Fibroblast of skin of left biceps (primary cell): ENCODE measurements around the gene MGAT5B.
A peak's percentile ranks its signal among the peaks of the same experiment; 100 is the strongest.
"Not testable (repeated sequence)": the region's sequence is repeated elsewhere in the genome, so short reads cannot be mapped to it uniquely, and the experiment has no call there.

Experiments
- DNase-seq, 2 experiments: peaks; one replicate each; pipeline ENCODE4 v3.0.0-alpha.2; 2013; ENCODE audit warnings: low read depth in 2 of 2

The MGAT5B gene, protein sequence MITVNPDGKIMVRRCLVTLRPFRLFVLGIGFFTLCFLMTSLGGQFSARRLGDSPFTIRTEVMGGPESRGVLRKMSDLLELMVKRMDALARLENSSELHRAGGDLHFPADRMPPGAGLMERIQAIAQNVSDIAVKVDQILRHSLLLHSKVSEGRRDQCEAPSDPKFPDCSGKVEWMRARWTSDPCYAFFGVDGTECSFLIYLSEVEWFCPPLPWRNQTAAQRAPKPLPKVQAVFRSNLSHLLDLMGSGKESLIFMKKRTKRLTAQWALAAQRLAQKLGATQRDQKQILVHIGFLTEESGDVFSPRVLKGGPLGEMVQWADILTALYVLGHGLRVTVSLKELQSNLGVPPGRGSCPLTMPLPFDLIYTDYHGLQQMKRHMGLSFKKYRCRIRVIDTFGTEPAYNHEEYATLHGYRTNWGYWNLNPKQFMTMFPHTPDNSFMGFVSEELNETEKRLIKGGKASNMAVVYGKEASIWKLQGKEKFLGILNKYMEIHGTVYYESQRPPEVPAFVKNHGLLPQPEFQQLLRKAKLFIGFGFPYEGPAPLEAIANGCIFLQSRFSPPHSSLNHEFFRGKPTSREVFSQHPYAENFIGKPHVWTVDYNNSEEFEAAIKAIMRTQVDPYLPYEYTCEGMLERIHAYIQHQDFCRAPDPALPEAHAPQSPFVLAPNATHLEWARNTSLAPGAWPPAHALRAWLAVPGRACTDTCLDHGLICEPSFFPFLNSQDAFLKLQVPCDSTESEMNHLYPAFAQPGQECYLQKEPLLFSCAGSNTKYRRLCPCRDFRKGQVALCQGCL

DNA sequence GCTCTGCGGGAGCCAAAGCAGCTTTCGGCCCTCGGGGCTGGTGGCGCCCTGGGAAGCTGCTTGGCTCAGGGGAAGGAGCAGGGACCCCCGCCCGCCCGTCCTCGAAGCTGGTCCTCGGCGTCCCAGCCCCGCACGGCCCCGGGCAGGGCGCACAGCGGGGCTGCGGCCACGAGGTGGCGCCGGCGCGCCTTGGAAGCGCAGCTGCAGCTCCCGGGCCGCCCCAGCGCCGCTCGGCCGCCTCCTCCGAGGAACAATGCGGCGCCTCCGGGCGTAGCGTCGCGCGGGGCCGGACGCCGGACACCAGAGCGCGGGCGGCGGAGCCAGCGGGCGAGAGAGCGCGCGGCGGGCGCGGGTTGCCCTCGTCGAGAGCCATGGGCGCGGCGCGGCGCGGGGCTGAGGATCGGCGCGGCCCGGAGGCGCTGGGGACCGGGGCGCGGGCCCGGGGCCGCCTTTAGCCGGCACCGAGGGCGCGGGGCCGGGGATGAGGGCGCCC is at the start of gene MGAT5B:
MGAT5B (plus strand) TSS at position 229 of the 493 bp plus-strand sequence. CDS start 626 bp downstream, outside the sequence.
- peak in 1 of 2 experiments; percentile 25 for DNase-seq

- DNase-seq: no peak
These were observed 48.2 kb upstream of the MGAT5B start for GRCh38 chr17:76820039-76820438.

DNA sequence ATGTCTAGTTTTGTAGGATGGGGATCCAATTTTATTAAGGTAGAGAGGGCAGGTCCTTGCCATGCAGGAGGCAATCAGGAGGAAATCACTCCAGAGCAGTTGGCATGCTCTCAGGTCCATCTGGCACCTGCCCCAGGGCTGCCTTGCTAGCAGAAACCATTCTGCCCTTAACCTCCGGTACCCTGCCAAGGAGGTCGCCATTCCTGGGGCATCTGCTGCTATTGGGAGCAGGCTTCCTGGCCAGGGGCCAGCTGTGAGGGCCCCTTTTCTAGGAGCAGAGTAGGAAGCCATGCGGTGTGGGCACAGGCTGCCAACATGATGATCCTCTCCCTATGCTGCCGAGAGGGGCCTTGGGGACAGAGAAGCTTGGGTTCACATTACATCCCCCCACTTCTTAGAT is 47.6 kb upstream of the MGAT5B start:
- no peak for DNase-seq

DNA sequence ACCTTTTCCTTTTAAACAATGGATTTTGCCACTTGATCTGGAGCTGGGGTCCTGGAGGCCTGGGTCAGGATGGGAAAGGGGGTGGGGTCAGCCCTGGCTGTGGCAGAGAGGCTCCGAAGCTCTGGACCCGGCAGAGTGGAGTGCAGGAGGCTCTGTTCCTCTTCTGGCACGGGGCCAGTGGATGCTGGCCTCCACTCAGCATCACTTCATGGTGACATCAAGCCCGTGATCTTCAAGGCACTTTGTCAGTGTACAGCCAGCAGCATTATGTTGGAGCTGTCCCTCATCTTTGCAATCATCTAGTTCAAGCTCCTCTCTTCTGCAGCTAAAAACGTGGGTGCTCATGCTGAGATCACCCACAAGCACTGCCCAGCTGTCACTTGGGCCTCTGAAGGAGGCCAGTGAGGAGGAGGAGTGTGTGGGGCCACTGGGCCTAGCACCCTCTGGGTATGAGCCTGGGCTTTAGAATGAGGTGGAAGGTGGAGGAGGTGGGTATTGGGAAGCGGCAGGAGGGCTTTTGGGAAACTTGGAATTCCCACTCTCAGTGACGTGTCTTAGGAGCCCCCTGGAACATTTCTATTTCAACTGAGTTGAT is 45.9 kb upstream of the MGAT5B start:
- DNase-seq: no peak

DNA sequence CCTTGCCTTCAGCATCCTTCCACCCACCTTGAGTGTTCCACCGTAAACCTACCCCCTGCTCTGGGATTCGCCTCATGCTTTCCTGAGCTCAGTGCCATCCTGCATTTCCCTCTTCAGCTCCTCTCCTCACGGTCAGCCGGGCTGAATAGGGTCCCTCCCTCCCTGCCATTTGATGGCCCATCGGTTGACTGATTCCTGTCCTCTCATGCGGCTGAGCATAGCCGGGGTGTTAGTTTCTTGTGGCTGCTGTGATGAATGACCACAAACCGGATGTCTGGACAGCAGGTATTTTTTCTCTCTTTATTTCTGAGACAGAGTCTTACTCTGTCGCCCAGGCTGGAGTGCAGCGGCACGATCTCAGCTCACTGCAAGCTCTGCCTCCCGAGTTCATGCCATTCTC is 44.1 kb upstream of the MGAT5B start:
- DNase-seq: no peak

DNA sequence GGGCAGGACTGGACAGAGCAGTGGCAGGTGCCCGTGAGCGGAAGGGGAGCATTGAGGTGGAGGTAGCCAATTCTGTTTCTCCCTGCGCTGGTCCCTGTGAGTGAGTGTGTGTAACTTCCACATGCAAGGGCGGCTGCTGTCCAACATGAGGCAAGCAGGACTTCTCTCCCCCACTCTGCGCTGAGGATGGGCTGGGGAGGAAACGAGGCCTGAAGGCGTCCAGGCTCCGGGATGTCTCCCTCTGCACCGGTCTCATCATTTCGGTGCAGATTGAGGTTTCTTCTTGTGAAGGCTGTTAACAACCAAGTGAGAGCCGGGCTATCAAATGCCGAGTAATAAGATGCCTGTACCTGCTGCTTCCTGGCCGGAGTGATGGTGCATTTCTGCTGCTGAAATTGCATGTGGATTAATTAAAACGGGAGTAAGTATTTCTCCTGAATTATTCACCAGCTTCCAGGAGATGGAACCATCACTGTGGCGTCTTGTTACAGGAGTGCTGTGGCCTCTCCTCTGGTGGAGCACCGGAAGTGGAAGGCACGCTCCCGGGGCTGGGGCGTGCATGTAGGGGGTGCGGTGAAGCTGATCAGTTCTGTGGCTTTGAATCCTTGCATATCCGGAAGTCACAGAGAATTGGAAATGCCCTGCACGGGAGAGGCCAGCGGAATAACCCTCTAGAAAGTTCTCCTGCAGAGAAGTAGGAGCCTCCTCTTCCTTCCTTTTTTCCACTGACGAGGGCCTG is 41.7 kb upstream of the MGAT5B start:
- no peak for DNase-seq

DNA sequence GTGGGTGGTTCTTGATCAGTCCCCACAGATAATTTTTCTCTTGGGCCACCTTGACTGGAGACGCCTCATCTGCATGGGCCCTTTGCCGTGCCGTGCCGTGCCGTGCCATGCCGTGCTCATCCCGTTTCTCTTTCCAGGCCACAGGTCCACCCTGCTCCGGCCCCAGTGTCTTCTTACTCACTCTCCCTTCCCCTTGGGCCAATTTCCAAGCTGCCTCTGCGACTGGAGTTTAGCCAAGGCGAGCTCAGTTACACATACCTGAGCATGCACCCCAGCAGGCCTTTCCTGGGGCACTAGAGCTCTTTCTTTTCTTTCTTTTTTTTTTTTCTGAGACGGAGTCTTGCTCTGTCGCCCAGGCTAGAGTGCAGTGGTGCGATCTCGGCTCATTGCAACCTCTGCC is 40.5 kb upstream of the MGAT5B start:
- DNase-seq: no peak

GRCh38 chr17:76830987-76831715 is 37.1 kb upstream of the MGAT5B start:
- no peak for DNase-seq

DNA sequence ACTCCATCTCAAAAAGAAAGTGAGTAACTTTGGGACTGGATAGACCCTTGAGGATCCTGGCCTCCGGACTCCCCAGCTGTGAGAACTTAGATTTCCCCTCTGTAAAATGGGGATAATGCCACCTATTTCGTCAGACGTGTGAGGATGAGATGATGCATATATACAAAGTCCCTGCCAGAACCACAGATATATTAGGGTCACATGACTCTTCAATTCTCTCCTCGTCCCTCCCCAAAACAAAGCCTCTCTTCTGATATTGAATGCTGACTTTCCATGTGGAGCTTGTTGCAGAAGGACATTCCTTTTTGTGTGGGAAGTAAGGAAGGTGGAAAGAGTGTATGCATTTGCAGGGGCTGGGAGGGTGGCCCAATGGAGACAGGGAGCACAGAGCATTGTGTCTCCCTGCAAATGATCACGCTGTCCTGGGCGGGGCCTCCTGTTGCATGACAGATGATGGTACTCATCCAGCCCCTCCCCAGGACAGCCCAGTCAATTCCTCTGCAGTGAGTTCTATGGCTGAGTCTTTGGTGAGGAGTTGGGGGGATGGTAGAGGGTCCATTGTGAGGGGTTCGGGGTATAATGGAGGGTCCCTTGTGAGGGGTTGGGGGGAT is 35.1 kb upstream of the MGAT5B start:
- no peak for DNase-seq

DNA sequence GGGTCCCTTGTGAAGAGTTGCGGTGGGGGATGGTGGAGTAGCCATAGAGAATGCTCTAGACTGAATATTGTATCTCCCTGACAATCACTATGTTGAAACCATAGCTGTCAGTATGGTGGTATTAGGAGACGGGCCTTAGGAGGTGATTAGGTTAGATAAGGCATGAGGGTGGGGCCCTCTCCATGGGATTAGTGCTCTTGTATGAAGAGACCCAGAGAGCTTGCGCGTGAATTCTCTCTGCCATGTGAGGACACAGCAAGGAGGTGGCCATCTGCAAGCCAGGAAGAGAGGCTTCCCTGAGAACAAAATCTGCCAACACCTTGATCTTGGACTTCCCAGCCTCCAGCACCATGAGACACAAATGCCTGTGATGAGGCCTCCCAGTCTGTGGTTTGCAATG is 34.5 kb upstream of the MGAT5B start:
- DNase-seq: no peak

DNA sequence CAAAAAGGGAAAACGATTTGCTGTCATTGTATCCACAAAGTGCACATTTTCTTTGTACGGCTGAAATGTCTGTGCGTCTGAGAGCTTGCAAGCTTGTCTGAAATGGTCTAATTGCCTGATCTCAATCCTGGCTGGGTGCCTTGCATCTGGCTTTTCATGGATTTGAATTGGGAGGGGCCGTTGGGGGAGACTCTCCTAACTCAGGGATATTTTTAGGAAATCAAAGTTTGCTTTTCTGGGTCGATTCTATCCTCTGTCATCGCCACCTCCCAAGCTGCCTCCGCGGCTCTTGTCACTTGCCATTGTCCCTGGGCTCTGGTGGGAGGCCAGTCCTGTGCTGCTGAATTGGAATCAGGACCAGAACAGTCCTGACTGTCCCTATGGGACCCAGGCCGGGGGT is 33.3 kb upstream of the MGAT5B start:
- no peak for DNase-seq

- no peak for DNase-seq
These were observed 27.8 kb upstream of the MGAT5B start for GRCh38 chr17:76840443-76840767.

DNA sequence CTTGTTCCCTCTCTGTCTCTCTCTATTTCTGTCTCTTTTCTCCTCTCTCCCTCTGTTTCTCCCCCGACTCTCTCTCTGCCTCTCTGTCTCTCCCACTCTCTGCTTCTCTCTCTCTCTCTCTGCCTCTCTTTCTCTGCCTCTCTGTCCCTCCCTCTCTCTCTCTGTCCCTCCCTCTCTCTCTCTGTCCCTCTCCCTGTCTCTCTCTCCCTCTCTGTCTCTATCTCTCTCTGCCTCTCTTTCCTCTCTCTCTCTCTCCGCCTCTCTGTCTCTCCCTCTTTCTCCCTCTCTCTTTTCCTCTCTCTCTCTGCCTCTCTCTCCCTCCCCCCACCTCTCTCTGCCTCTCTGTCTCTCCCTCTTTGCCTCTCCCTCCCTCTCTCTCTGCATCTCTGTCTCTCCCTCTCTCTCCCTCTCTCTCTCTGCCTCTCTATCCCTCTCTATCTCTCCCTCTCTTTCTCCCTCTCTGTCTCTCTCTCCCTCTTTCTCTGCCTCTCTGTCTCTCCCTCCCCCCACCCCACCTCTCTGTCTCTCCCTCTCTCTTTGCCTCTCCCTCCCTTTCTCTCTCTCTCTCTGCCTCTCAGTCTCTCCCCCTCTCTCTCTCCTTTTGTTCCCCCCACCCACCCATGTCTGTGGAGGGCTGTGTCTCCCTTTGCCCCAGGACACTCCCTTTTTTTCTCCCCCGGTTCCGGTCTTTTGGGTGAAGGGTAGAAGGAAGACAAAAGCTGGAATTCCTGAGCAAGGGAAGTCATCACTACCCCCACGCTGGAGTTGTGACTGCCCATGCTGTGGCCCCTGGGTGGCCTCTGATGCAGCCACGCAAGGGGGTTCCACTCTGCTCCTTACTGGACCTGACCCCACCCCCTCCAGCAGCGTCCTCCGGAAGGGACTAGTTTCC is 27.1 kb upstream of the MGAT5B start:
- DNase-seq: no peak

DNA sequence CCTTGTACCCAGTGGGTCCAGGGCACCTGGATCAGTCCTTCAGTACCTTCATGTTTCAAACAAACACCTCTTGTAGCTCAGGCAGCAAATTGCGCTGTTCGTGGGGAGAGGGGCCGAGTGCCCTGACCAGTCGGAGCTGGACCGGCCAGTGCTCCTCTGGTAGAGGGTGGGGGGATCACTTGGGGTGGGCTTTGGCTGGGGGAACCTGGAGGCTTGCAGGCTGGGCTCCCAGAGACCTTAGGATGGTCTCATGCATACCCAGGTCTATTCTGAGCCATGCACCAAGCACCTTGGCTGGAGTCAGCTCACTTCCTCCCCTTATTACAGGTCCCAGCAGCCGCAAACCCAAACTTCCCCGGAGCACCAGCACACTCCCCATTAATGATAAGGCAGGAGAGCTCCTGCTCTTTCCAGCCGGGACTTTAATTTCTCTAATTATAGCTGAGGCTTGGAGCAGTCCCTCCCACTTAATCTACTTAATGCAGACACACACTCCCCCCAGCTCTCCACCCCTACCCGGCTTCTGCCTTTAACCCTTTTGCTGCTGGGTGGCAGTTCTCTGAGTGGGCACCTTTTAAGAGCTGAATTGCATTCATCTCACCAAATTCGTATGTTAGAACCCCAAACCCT is 26.3 kb upstream of the MGAT5B start:
- DNase-seq: no peak

GRCh38 chr17:76843068-76843467 is 25.1 kb upstream of the MGAT5B start:
- DNase-seq: not testable (repeated sequence)

- no peak for DNase-seq
These were observed 24.3 kb upstream of the MGAT5B start for GRCh38 chr17:76843703-76844484.

- DNase-seq: no peak
These were observed 23.7 kb upstream of the MGAT5B start for GRCh38 chr17:76844485-76844829.

DNA sequence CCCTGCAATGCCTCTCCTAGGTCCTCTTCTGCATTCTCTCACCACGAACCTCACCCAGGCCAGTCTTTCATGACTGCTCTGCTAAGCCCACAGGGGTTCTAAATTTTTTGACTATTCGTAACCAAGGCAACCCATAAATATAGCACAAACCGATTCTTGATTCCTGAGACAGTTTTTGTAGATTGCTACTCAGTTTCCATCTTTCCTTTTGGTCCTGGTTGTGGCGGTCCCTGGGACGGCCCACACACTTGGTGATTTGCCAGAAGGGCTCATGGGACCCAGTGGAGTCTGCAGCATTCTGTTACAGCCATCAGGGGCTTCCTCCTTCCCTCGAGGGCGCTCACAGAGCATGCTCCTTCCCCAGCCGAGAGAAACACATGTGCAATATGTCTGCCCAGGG is 23.4 kb upstream of the MGAT5B start:
- DNase-seq: no peak
